Smooth muscle cell of the coronary artery (primary cell): Measurements from ENCODE around the gene UFC1. TPM values are rescaled to one million over a fixed set of nuclear protein-coding genes. Genes with fewer than 3 reads are reported as not detected.

Experiments used
- total RNA-seq: library from RNA; depleted of rRNA; stranded (reverse); fragments of >200 nt; gene quantifications from 2 replicates; pipeline ENCODE4 v1.2.3, GENCODE V29; 2014; ENCODE audit warnings: low replicate concordance

The UFC1 gene
- total RNA-seq: 127 and 180 TPM in 2 replicates

DNA sequence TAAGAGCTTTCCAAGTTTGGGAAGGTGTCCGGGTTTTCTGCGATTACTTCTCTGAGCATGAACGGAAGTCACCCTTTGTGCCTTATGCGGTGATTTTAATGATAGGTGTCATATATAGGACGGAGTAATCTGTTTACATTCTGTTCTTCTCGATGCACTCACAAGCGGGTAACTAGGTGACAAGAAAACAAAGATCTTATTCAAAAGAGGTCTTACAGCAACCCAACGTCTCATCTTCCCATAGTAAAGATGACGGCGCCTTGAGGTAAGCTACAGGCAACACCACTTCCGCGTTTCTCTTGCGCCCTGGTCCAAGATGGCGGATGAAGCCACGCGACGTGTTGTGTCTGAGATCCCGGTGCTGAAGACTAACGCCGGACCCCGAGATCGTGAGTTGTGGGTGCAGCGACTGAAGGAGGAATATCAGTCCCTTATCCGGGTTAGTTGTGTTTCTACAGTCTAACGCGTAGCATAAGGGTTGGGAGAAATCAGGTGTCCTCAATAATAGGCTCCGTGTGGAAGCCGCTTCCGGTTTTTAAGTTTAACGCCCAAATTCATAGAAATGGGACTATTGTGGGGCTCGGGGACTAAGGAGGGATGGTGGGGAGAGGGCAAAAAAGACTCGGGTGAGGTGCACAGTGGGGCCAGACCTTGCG lies at the start of gene UFC1:
UFC1 (plus strand) TSS at position 297 of the 656 bp plus-strand sequence; CDS start at position 317, 20 bp downstream.

DNA sequence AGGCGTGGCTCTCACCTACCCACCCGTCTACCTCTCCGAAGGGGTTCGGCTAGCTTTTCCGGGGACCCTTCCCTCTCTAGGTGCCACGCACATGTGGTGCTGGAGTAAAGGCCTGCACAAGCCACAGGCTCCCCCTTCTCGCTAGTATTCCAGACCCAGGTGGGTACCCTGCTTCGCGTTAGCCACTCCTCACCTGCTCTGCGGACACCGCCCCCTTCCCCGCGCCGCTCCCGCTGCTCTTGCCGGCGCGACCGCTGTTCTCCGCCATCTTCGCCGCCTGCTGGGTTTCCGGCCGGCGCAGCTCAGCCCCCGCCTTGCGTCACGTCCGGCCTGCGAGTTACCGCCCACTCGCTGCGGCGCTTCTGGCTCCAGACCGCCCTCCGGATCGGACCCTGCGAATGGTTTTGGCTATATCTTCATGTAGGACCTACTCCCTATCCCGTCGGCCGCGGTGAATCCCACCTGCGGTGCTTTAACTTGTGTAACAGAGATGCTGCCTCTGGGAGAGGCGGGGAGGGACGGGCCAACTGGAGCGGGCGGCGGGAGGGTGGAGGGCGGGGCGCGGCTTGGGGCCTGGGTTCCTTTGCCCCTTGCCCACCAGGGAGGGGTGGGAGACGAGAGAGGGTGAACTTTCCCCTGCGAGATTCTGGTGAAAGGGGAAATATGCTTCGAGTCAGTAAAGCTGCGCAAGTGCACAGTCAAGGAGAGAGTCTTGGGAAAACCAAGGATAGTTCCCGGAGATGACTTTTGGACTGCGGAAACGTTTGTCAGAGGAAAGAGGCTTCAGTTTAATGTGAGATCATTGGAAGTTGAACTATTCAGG lies 35.8 kb upstream of the UFC1 start, which contains the start of the genes NIT1 and PFDN2:
NIT1 (plus strand) TSS at position 347 of the 823 bp plus-strand sequence; CDS start at position 419, 72 bp downstream.
PFDN2 (minus strand) TSS at position 279 of the 823 bp plus-strand sequence; CDS start at position 268, 11 bp downstream.

DNA sequence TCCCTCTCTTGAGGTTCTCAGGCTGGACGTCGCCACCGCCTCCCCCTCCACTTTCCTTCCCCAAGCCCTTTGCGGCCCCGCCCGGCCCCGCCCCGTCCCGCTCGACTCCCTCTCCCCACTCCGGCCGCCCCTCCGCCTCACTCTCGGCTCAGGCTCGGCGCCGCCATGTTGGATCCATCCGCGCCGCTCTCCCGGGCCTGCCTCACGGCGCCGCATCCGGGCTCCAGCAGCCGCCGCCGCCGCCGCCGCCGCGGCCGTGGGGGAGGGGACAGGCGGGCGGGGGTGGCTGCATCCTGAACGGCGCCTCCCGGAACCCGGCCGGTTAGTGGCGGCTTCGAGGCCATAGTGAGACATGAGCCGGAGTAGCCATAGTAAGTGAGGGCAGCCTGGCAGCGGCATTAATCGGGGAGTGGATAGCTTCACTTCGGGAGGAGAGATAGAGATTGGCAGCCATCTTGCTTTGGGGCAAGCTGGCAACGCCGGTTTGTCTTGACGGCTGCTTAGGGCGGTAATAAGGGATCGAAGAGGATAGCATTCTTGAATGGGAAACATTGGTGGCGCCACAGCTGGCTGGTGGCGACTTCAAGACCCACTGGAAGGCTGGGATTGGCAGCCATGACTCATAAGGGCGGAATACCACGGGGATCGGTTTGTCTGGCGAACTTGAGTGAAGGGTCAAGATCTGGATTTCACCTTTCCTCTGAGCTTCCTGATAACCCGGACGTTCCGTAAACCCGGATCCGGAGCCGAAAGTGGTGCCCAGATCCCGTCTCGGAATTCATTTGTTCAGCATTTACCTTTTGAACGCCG lies 21.2 kb upstream of the UFC1 start, which contains the start of gene DEDD:
DEDD (minus strand) TSS at position 258 of the 810 bp plus-strand sequence. CDS start 8,205 bp downstream, outside the sequence.

DNA sequence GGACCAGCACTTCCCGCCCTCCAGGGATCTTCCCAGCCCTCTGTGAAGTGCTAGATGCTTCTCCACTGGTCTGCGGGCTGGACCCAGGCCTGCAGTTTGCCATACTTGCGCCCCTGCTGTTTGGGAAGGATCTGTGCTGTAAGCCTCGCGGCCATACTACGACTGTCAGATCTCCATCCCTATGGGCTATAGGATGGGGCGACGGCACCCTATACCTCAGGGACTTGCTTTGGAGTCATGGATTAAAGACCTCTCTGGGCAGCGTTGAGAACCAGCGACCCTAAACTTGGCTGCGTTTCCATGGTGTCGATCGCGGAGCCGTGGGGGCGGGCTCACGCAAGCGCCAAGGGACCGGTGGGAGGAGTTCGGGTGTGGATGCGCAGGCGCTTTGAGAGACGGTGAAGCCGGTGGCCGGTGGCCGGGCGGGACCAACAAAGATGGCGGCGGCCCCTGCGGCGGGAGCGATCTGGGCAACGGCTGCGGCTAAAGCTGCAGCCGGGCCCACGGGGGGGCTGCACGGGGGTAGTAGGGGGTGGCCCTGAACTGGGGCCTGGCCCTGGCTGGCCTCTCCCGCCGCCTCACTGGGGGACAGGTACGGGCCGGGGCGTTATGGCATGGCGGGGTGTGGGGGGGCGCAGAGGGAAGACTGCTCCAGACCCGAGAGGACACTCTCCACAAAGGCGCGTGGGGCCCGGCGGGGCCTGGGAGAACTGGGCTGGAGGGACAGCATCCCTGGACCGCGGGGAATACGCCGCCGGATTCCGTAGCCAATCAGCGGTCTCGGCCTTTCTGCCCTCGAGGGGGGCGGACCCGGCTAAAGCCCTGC lies 5.5 kb downstream of the UFC1 start, which contains the start of gene USP21:
USP21 (plus strand) TSS at position 414 of the 826 bp plus-strand sequence. CDS start 1,141 bp downstream, outside the sequence.

DNA sequence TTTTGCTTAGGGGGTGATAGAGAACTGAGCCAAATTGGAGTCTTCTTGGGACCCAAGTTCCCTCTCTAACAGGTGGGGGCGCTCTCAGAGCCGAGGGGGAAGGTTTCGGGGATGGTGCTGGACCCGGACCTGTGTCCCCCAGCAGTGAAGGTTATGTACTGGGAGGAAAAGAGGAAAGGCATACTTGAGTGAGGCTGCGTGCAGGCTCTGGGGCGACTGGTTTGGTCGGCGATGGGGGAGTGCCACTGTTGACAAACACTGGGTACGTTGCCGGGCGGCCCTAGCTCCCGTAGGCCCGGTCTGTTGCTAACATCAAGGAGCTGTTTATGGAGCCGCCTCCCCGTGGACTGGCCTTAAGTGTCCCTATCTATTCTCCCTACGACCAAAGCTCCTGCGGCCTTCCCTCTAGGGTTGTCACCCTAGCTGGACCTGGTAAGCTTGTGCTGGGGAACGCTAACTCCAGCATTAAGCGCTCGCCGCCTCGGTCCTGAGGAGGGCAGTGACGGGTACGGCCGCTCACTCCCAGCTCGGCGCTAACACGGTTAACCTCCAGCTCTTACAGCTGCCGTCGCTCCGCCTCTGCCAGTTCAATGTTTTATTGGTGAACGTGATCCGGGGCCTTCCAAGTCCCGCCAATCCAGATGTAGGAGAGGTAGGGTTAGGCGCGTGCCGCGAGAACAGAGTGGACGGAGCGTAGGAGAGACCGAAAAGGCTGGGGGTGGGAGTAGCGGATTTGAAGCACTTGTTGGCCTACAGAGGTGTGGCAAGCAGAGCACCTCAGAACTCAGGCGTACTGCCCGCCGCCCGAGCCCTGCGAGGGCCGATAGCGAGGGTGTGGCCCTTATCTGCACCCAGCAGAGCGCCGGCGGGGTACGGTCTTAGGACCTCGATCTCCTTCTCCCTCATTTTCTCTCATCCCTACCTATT lies 12.2 kb downstream of the UFC1 start, which contains the start of gene PPOX:
PPOX (plus strand) TSS at position 685 of the 927 bp plus-strand sequence. CDS start 422 bp downstream, outside the sequence.

DNA sequence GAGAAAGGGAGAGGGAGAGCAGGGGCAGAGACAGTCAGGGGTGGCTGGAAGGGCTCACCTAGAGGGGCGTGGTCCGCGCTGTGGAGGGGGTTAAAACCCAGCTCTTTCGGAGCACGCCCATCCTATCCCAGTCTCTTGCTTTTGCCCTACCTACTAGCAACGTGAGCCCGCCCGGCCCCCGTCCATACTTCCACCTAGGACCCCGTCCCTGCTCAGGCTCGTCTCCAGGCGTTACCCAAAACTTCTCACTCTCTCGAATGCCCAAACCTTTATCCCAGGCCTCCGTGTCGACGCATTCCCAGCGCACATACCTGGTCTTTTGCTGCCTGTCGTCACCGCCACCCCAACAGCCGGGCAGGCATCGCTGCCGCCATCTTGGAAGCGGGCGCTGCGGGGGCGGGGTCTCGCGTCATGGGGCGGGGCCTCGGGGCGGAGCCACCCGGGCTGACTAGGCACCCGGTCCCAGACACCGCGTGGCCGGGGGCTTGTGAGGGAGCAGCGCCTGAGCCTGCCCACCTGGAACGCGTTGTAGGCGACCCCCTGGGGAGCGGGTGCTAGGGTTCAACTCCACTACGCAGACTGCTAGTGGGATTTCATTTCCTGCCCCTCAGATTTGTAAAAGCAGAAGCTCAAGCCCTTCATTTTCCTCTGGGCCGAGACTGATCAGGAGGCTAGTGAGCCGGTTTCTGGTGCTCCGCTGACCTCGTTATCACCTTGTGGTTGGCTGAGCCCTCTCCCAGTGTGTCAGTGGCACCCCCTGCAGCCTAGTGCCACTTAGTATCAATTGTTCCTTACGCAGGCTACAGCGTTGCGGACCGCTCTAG lies 23.5 kb downstream of the UFC1 start, which contains the start of gene B4GALT3:
B4GALT3 (minus strand) TSS at position 396 of the 824 bp plus-strand sequence. CDS start 1,447 bp downstream, outside the sequence.

DNA sequence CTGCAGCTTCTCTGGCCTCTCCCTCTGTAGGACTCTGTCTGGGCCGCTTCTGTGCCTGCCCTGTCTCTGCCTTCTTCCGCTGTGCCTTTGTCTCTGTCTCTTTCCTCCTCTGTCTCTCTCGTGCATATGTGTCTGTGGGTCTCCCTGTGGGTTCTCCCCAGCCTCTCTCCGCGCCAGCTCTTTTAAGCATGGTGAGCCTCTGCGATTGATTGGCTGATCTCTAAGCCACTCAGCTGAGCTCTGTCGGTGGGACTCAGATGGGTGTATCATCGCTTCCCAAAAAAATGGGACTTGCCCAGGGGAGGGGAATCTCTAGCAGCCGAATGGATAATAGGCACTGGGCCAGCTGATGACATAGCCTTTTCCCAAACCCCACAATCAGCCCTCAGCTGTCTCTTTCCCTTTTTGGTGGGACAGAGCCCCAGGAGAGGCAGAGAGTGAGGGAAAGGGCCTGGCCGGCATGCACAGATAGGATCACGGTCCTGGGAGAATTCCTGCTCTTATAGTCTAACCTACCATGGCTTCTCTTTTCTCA lies 45.2 kb downstream of the UFC1 start, which contains the start of gene ADAMTS4:
ADAMTS4 (minus strand) TSS at position 158 of the 535 bp plus-strand sequence. CDS start 427 bp downstream, outside the sequence.

DNA sequence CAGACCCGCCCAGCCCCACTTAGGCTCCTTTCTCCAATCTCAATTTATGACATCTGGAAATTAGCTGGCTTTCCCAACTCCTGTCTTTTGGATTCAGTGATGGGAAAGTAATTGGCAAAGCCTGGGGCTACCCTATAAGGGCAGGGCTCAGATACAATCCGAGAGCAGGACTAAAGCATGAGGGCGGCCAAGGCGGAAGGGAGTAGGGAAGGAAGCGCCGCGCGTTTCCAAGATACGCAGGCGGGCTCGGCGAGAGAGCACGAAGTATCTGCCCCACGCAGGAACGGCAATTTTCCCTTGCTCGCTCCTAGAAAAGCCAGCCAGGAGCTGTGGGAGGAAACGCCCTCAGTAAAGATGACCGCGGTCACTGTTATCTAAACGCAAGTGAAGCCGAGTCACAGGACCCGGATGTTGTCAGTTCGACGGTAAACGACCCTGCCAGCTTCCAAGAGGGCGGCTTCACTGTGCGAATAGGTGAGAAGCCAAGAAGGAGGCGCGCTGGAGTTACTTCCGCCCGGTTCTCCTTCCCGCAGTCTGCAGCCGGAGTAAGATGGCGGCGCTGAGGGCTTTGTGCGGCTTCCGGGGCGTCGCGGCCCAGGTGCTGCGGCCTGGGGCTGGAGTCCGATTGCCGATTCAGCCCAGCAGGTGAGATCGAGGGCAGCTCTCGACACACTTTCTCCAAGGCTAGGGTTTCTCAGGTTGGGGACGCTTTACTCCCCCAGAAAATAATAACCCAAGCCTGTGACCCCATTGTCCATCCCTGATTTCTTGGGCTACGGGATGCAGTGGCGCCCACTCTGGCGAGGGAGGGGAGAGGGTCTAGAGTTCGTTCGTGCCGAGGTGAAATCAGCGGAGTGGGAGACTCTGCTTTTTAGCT lies 48.3 kb downstream of the UFC1 start, which contains the start of gene NDUFS2:
NDUFS2 (plus strand) TSS at position 532 of the 877 bp plus-strand sequence; CDS start at position 551, 19 bp downstream.

Other genes starting within 250 kb of the UFC1 start
- gene ITLN2, start 199.2 kb upstream of the UFC1 start, total RNA-seq: 0.82 and 1.5 TPM in 2 replicates
- gene F11R, start 132.8 kb upstream of the UFC1 start, total RNA-seq: 20.8 and 24.5 TPM in 2 replicates
- 1.5 and 15.6 TPM in 2 replicates for gene TSTD1, start 115.0 kb upstream of the UFC1 start, total RNA-seq
- 83.1 and 162 TPM in 2 replicates for gene USF1, start 108.0 kb upstream of the UFC1 start, total RNA-seq
- gene ARHGAP30, start 84.1 kb upstream of the UFC1 start, total RNA-seq: under 0.01 TPM in 1 of 2 replicates, not detected in the other
- 0.35 and 2.3 TPM in 2 replicates for gene NECTIN4, start 64.4 kb upstream of the UFC1 start, total RNA-seq
- gene KLHDC9, start 55.6 kb upstream of the UFC1 start, total RNA-seq: 0.23 and 1.5 TPM in 2 replicates
- 71.7 and 95.0 TPM in 2 replicates for gene PFDN2, start 35.9 kb upstream of the UFC1 start, total RNA-seq
- gene NIT1, start 35.9 kb upstream of the UFC1 start, total RNA-seq: 14.2 and 15.7 TPM in 2 replicates
- 25.9 and 37.3 TPM in 2 replicates for gene DEDD, start 21.3 kb upstream of the UFC1 start, total RNA-seq
- gene USP21, start 5.5 kb downstream of the UFC1 start, total RNA-seq: 4.2 and 4.7 TPM in 2 replicates
- gene PPOX, start 12.4 kb downstream of the UFC1 start, total RNA-seq: 8.9 and 11.0 TPM in 2 replicates
- gene B4GALT3, start 23.5 kb downstream of the UFC1 start, total RNA-seq: 9.4 and 18.3 TPM in 2 replicates
- 2.1 and 4.9 TPM in 2 replicates for gene ADAMTS4, start 45.1 kb downstream of the UFC1 start, total RNA-seq
- gene NDUFS2, start 48.4 kb downstream of the UFC1 start, total RNA-seq: 127 and 177 TPM in 2 replicates
- 0.23 TPM in 1 of 2 replicates, not detected in the other for gene FCER1G, start 61.3 kb downstream of the UFC1 start, total RNA-seq
- gene APOA2, start 69.7 kb downstream of the UFC1 start, total RNA-seq: not detected in 2 replicates
- gene TOMM40L, start 72.1 kb downstream of the UFC1 start, total RNA-seq: 8.7 and 11.7 TPM in 2 replicates
- not detected in 2 replicates for gene NR1I3, start 84.2 kb downstream of the UFC1 start, total RNA-seq
- not detected in 2 replicates for gene PCP4L1, start 104.8 kb downstream of the UFC1 start, total RNA-seq
- gene MPZ, start 156.0 kb downstream of the UFC1 start, total RNA-seq: 0.53 and 1.1 TPM in 2 replicates
- 11.1 and 32.2 TPM in 2 replicates for gene SDHC, start 160.4 kb downstream of the UFC1 start, total RNA-seq
- not detected in 2 replicates for gene CFAP126, start 213.9 kb downstream of the UFC1 start, total RNA-seq